Astrocyte (in vitro differentiated cells and primary cell): ENCODE measurements around the gene VN1R5. TPM values are rescaled to one million over a fixed set of nuclear protein-coding genes. Genes with fewer than 3 reads are reported as not detected.
"Not testable (repeated sequence)": the region's sequence is repeated elsewhere in the genome, so short reads cannot be mapped to it uniquely, and the experiment has no call there.

Source experiments
- DNase-seq: peaks from one replicate; pipeline ENCODE4 v3.0.0-alpha.2; 2010; ENCODE audit warnings: low read depth
- FAIRE-seq: peaks from 2 replicates; lab custom pipeline; 2011; peaks lifted over from hg19 to GRCh38; lab: Jason Lieb, UNC
- H2AFZ ChIP-seq: 2 replicates; pipeline ENCODE4 v1.6.0; 2012; ENCODE audit warnings: low read depth, low read length, inconsistent platforms
- H3K27ac ChIP-seq: 2 replicates; pipeline ENCODE4 v1.5.1; 2011; ENCODE audit warnings: low read depth, low read length, inconsistent platforms
- H3K27me3 ChIP-seq: 2 replicates; pipeline ENCODE4 v1.6.0; 2011; ENCODE audit warnings: low read length, inconsistent platforms; ENCODE audit not compliant: insufficient read depth
- H3K36me3 ChIP-seq: 2 replicates; pipeline ENCODE4 v1.5.1; 2011; ENCODE audit warnings: low read length, inconsistent platforms; ENCODE audit not compliant: insufficient read depth
- H3K4me1 ChIP-seq: 2 replicates; pipeline ENCODE4 v1.5.1; 2011; ENCODE audit warnings: low read length, inconsistent platforms; ENCODE audit not compliant: insufficient read depth
- H3K4me2 ChIP-seq: 2 replicates; pipeline ENCODE4 v1.6.0; 2012; ENCODE audit warnings: low read length, inconsistent platforms
- H3K4me3 ChIP-seq: 2 replicates; pipeline ENCODE4 v1.5.1; 2011; ENCODE audit warnings: low read depth, mild to moderate bottlenecking, low read length, inconsistent platforms; ENCODE audit not compliant: insufficient read depth
- H3K79me2 ChIP-seq: 2 replicates; pipeline ENCODE4 v1.6.0; 2012; ENCODE audit warnings: mild to moderate bottlenecking, low read length, inconsistent platforms; ENCODE audit not compliant: insufficient read depth
- H3K9ac ChIP-seq: 2 replicates; pipeline ENCODE4 v1.6.0; 2012; ENCODE audit warnings: mild to moderate bottlenecking, low read length, inconsistent platforms
- H3K9me3 ChIP-seq: 2 replicates; pipeline ENCODE4 v1.5.1; 2012; ENCODE audit warnings: low read depth, mild to moderate bottlenecking, low read length, inconsistent platforms; ENCODE audit not compliant: insufficient read depth
- H4K20me1 ChIP-seq: 2 replicates; pipeline ENCODE4 v1.6.0; 2012; ENCODE audit warnings: low read length, inconsistent platforms; ENCODE audit not compliant: insufficient read depth
- H3K27ac Mint-ChIP-seq: one replicate; pipeline ENCODE4 v1.8.0; 2021; ENCODE audit warnings: mild to moderate bottlenecking, mixed read lengths; ENCODE audit not compliant: unreplicated experiment
- H3K27me3 Mint-ChIP-seq: one replicate; pipeline ENCODE4 v1.8.0; 2021; ENCODE audit warnings: low read depth, mixed read lengths; ENCODE audit not compliant: unreplicated experiment
- H3K36me3 Mint-ChIP-seq: one replicate; pipeline ENCODE4 v1.8.0; 2021; ENCODE audit warnings: low read depth, mixed read lengths; ENCODE audit not compliant: unreplicated experiment
- H3K4me1 Mint-ChIP-seq: one replicate; pipeline ENCODE4 v1.8.0; 2021; ENCODE audit warnings: low read depth, mixed read lengths; ENCODE audit not compliant: unreplicated experiment
- H3K4me3 Mint-ChIP-seq: one replicate; pipeline ENCODE4 v1.8.0; 2021; ENCODE audit warnings: mild to moderate bottlenecking, moderate library complexity, mixed read lengths; ENCODE audit not compliant: unreplicated experiment
- H3K9me3 Mint-ChIP-seq: one replicate; pipeline ENCODE4 v1.8.0; 2021; ENCODE audit warnings: mild to moderate bottlenecking, mixed read lengths; ENCODE audit not compliant: unreplicated experiment
- CTCF ChIP-seq: IDR thresholded peaks from 2 replicates; pipeline ENCODE4 v1.5.1; 2011; ENCODE audit warnings: low read depth, mild to moderate bottlenecking, inconsistent platforms, low read length, moderate library complexity; ENCODE audit not compliant: insufficient read depth
- EZH2 ChIP-seq: IDR thresholded peaks from 2 replicates; pipeline ENCODE4 v1.6.1; 2012; ENCODE audit warnings: mild to moderate bottlenecking, low read length, inconsistent platforms; ENCODE audit not compliant: insufficient read depth
- total RNA-seq: library from RNA; stranded (reverse); gene quantifications from 2 replicates; pipeline ENCODE4 v1.2.1, GENCODE V29; 2021

VN1R5 gene
- total RNA-seq, 1 donor from 2014 or later = not detected

DNA sequence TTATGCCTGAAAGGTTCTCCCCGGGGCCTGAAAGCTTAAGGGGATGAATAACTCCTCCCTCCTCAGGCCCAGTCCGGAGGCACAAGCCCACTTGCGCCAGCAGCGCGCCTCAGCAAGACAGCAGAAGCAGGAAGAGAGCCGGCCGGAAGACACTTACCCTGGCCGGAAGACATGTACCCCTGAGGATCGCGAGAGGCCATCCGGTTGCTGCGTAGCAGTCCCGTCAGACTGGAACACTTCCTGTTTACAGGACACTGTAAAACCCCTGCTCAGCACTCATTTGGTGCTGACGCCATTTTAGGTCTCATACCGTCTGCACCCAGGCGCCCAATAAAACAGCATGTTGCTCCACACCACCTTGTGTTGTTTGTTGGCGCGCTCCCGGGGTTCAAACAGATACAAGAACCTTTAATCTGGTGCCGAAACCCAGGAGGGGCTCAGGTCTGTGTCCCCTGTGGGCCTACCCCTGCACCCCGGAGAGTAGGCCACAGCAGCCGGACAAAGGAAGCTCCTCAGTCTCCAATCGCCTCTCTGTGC lies 30.3 kb downstream of the VN1R5 start:
- H3K4me3 Mint-ChIP-seq = no peak overlapping the region
- Histone ChIP-seq H3K4me3 (no peak overlapping the region), H4K20me1 (no peaks in the 10 kb centered on the region), H2AFZ (no peak overlapping the region), H3K27ac (no peak overlapping the region), H3K9me3 (no peaks in the 10 kb centered on the region), H3K79me2 (no peaks in the 10 kb centered on the region), H3K27me3 (no peaks in the 10 kb centered on the region), H3K36me3 (no peaks in the 10 kb centered on the region), H3K4me1 (no peaks in the 10 kb centered on the region), H3K9ac (no peak overlapping the region), H3K4me2 (no peak overlapping the region)
- H3K9me3 Mint-ChIP-seq = peaks cover 21% of the 10 kb centered on the region
- H3K36me3 Mint-ChIP-seq = peaks cover 12% of the 10 kb centered on the region
- H3K4me1 Mint-ChIP-seq = peaks cover 4% of the 10 kb centered on the region
- H3K27ac Mint-ChIP-seq = no peak overlapping the region
- H3K27me3 Mint-ChIP-seq = peaks cover 4% of the 10 kb centered on the region
- FAIRE-seq = no peak
- TF ChIP-seq EZH2 (no peak), CTCF (no peak)
- DNase-seq = no peak

DNA sequence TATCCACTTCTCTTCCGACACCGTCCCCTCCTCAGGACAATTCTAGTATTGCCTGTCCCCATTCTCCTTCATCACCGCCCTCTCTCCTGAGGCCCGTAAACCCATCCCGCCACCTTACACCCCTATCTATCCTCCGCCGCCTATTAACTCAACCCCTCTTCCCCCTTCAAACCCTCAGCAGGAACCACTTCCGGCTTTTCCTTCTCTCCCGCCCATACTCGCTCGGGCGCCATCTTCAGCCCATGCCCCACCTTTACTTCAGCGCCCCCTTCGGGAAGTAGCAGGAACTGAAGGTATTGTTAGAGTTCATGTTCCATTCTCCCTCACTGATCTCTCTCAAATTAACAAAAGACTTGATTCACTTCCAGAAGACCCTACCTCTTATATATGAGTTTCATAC lies 31.6 kb downstream of the VN1R5 start:
- Mint-ChIP-seq H3K4me3 (no peak overlapping the region), H3K27ac (no peak overlapping the region), H3K4me1 (peaks cover 5% of the 10 kb centered on the region), H3K9me3 (peaks cover 21% of the 10 kb centered on the region), H3K27me3 (peaks cover 4% of the 10 kb centered on the region), H3K36me3 (peaks cover 12% of the 10 kb centered on the region)
- Histone ChIP-seq H3K4me1 (peaks cover 5% of the 10 kb centered on the region), H3K4me2 (no peak overlapping the region), H3K9ac (no peak overlapping the region), H2AFZ (no peak overlapping the region), H3K79me2 (no peaks in the 10 kb centered on the region), H3K36me3 (no peaks in the 10 kb centered on the region), H3K27ac (no peak overlapping the region), H3K9me3 (no peaks in the 10 kb centered on the region), H4K20me1 (no peaks in the 10 kb centered on the region), H3K4me3 (no peak overlapping the region), H3K27me3 (no peaks in the 10 kb centered on the region)
- FAIRE-seq (no peak), DNase-seq (no peak)
- TF ChIP-seq CTCF = no peak
- no peak for TF ChIP-seq EZH2

GRCh38 chr1:247288341-247288740 lies 32.5 kb downstream of the VN1R5 start:
- Histone ChIP-seq H3K79me2 (no peaks in the 10 kb centered on the region), H4K20me1 (no peaks in the 10 kb centered on the region), H3K4me1 (peaks cover 5% of the 10 kb centered on the region), H3K36me3 (no peaks in the 10 kb centered on the region), H3K9ac (no peak overlapping the region), H3K4me3 (no peak overlapping the region), H2AFZ (no peak overlapping the region), H3K9me3 (no peaks in the 10 kb centered on the region), H3K4me2 (no peak overlapping the region), H3K27me3 (no peaks in the 10 kb centered on the region), H3K27ac (no peak overlapping the region)
- peak overlapping the region; percentile 31 for H3K27ac Mint-ChIP-seq
- no peak for DNase-seq
- peaks cover 12% of the 10 kb centered on the region for H3K36me3 Mint-ChIP-seq
- no peak overlapping the region for H3K4me3 Mint-ChIP-seq
- peaks cover 4% of the 10 kb centered on the region for H3K27me3 Mint-ChIP-seq
- no peak for FAIRE-seq
- H3K9me3 Mint-ChIP-seq = peaks cover 21% of the 10 kb centered on the region
- TF ChIP-seq CTCF (no peak), EZH2 (no peak)
- peaks cover 13% of the 10 kb centered on the region for H3K4me1 Mint-ChIP-seq

GRCh38 chr1:247289274-247289892 lies 33.5 kb downstream of the VN1R5 start:
- FAIRE-seq, H3K27me3 ChIP-seq, H3K79me2 ChIP-seq, H3K9ac ChIP-seq, H4K20me1 ChIP-seq, DNase-seq, H3K27ac Mint-ChIP-seq, H3K4me3 ChIP-seq, H2AFZ ChIP-seq, H3K4me2 ChIP-seq, H3K27ac ChIP-seq, H3K27me3 Mint-ChIP-seq, H3K36me3 ChIP-seq, H3K9me3 ChIP-seq: not testable (repeated sequence)
- H3K9me3 Mint-ChIP-seq = peaks cover 19% of the 10 kb centered on the region
- peaks cover 22% of the 10 kb centered on the region for H3K4me1 Mint-ChIP-seq
- H3K36me3 Mint-ChIP-seq = peaks cover 12% of the 10 kb centered on the region
- peaks cover 14% of the 10 kb centered on the region for H3K4me1 ChIP-seq
- H3K4me3 Mint-ChIP-seq = peak overlapping the region; percentile 36
